ENCODE data around the gene UNC79.

UNC79 gene

DNA sequence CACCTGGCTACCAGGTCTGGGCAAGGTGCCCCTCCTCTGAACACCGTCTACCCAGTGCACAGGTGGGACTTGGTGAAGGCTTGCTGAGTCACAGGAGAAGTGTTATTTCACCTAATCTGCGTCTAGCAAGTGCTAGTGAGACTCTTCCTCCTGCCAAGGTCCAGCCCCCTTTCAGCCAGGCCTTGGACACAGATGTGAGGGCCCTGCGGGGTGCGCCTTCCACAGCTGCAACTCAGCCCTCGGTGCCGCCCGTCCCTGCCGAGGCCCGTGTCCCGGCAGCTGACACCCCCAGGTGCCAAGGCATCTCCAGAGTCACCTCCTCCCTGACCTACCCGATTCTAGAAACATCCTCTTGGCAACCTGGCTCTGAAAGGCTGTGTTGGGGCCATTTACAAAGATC is 302.5 kb downstream of the UNC79 start:
- no peak for DNase-seq

DNA sequence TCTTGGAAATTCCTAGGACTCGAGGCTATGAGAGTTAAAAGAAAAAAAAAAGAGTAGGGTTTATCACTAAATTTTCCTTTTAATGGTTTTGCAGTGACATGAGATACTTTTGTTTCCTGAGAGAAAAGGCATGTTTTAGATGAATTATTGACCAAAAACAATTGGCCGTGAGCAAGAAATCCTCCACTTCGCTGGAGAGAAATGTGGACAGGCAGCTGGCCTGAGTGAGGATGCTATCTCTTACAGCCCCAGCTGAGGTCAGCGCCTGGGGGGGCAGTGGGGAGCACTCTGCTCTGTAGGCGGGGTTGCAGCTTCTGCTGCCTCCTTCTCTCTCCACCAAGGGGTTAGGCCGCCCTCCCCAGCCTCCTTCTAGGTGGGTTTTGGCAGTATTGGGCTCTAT is 302.9 kb downstream of the UNC79 start:
- no peak for DNase-seq

DNA sequence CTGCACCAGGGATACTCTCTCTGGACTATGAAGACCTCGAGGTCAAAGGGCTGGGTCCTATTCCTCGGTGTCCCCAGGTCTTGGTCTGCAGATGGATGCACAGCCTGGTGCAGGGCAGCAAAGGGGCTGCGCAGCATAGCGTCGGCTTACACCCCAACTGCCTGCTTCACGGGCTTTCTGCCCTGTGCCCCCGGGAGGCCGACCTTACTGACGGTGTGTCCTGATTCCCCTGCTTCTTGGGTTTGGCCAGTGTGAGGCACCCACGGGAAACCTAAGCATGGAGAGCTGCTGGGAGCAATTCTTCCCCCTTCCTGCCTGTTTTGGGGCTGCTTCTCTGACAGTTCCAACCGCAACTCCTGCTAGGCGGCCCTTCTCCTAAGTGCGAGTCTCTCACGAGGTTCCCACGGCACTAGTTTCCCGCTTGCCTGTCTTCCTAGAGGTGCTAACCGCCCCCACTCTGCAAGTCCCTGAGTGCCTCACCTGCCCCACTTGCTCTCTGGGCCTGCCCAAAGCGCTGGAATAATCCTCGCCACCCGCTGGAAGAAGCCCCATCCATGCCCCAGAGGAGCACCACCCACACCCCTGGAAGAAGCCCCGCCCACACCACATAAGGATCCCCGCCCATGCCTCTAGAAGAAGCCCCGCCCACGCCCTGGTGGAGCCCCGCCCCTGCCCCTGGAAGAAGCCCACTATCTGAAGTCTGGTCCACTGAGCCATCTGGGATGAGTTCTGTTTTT is 303.5 kb downstream of the UNC79 start:
- no peak for DNase-seq

DNA sequence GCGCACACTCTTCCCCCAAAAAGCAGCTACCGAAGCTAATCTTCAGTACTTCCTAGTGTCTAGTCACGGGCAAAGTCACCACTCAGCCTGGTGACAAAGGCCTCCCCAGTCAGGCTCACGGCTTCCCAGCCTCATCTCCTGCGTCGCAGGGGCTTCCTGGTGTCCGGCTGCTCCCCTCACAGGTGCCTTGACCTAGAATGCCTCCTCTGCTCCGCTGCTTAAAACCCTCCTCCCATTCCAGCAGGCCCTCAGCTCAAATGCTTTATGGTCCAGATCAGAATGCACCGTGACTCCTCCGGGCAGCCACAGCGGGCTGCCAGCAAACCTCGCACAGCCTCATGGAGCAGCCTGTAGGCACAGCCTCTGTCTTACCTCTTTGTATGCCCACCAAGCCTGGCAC is 304.5 kb downstream of the UNC79 start:
- no peak for DNase-seq

DNA sequence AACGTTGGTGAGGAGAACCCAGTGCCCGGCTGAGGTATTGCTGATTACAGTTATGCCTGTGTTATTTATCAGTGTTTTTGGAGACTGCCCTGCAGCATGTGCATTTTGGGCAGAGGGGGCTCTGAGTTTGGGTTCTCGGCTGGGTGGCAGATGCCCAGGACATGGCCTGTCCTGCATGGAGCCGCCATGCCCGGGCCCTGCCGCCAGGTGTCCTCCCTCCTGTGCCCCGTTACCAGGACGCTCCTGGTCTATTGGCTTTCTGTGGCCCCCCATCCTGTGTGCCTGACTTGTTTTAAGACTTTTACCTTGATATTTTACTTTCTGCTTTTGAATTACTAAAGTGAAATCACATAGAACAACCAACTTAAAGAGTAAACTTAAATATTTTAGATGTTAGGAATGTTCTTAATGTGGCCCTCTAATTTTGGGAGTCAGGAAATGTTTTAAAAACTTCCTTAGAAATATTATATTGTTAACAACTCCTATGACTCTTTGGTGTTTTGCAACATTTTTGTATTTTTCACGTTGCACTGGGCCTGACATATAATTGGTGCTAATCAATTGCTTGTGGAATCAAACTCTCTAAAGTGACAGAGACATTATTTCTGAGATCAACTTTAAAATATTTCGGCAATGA is 305.8 kb downstream of the UNC79 start:
- no peak for DNase-seq

GRCh38 chr14:93737634-93738033 is 306.9 kb downstream of the UNC79 start:
- no peak for DNase-seq

DNA sequence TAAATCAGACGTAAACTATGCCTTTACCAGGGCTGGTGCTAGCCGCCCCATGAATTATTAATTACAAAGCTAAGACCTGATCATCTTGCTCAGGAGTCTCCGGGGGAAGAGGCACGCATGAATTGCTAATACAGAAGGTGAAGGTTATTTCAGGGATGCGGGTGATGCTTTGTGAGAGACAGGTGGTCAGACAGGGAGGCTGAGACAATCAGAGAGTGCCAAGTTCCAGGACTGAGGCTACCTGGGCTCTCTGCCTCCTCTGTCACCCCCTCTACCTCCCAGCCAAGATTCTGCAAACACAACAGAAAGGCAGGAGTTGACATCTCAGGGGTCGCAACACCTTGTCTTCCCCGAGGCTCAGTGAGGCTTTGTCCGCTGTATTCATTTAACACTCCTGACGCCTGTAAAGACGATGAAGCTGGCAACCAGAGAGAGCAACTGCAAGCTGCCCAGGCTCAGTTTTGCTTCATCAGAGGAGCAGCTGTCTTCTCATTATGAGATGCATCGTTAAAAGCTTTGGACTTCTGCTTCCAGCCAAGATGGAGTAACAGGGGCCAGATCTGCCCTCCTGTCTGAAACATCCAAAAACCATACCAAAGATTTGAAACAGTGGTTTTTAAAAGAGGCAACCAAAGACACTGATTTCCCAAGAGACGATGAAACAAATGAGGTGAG is 311.0 kb downstream of the UNC79 start:
- no peak for DNase-seq

DNA sequence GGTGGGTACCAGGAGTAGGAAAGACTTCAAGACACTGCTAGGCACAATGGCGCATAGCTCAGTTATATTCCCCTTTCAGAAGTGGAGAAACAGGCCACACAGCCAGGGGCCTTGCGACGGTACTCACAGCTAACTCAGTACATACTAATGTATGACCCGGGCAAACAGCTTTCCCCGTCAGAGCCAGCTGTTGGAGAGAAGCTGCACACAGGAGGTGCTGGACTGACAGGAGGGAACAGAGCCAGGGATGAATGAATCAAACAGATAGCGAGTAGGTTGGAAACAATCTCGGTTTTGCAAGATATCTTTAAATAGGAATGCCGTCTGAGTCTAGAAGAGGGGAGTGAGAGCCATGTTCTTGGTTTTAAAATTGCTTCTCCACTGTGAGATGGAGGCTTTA is 312.0 kb downstream of the UNC79 start:
- DNase-seq: no peak

GRCh38 chr14:93743270-93744060 is 312.7 kb downstream of the UNC79 start:
- DNase-seq: no peak

DNA sequence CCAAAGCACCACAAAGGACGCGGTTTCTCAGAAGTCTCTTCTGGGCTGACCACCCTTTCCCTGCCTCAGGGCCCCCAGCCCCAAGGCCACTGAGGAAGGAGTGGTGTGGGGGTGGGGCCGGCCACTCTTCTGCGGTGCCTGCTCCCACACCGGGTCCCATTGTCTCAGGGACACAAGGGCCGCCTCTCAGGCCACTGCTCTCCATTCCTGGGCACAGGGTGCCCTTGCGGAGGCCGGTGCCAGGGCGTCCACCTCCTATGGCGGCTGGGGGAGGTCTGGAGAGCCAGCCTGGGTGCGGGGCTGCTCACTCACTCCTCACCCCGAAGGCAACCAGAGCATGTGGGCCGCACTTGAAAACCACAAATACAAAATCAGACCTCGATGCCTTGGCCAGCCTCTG is 313.4 kb downstream of the UNC79 start:
- no peak for DNase-seq

DNA sequence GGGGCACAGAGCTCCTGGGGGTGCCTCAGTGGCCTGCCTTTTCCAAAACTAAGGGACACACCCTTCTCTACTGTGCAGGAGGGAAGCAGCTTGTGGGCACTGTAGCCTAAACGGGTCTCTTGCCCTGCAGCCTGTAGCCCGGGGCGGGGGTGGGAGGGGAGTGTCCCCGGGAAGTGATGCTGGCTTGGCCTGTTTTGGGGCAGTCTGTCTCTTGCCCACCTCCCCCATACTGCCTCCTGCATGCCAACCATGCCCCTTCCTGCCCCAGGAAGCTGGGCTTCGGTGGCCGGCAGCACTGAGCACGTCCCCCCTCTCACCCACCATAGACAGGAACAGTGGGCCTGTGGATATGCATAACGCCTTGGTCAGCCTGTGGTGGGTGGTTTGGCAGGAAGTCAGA is 314.1 kb downstream of the UNC79 start:
- DNase-seq: no peak

DNA sequence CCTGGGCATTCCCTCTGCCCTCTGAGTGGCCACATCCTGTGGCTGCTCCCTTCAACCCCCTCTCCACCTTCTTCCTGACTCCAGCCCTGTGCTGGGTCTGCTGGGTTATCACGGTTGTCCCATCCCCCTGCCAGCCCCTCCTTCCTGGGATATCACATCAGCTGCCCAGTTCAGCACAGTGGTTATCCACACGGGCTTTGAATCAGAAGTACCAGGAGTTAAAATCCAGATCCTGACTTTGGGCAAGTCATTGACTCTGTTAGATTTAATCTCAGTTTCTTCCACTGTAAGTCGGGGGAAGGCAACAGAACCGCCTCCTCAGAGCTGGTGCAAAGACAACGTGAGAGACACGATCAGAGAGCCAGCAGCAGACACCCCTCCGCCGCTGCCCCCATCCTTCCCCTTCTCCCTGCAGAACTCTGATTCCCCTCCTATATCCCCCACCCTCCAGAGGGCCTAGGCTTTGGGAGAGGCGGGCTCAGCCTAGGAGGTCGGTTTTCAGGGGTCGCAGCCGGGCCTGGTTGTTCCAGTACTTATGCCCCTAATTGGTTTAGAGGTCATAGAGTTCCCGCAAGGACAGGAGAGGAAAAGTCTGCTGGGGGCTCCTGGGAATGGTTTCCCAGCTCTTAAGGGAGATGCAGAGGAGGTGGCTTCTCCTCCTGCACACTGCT is 315.0 kb downstream of the UNC79 start:
- DNase-seq: no peak

GRCh38 chr14:93747102-93747501 is 316.4 kb downstream of the UNC79 start:
- no peak for DNase-seq

DNA sequence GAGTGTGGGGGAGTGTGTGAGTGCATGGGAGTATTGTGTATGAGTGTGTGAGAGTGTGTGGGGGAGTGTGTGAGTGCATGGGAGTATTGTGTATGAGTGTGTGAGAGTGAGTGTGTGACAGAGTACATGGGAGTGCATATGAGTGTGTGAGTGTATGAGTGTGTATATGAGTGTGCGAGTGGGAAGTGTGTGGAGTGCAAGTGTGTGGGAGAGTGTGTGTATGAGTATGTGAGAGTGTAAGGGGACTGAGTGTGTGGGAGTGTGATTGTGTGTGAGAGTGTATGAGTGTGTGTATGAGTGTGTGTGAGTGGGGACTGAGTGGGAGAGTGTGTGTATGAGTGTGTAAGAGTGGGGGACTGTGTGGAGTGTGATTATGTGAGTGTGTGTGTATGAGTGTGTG is 316.8 kb downstream of the UNC79 start:
- DNase-seq: no peak

GRCh38 chr14:93748208-93749075 is 317.7 kb downstream of the UNC79 start:
- DNase-seq: no peak

- DNase-seq: no peak
These were observed 318.3 kb downstream of the UNC79 start for GRCh38 chr14:93749076-93749420.

DNA sequence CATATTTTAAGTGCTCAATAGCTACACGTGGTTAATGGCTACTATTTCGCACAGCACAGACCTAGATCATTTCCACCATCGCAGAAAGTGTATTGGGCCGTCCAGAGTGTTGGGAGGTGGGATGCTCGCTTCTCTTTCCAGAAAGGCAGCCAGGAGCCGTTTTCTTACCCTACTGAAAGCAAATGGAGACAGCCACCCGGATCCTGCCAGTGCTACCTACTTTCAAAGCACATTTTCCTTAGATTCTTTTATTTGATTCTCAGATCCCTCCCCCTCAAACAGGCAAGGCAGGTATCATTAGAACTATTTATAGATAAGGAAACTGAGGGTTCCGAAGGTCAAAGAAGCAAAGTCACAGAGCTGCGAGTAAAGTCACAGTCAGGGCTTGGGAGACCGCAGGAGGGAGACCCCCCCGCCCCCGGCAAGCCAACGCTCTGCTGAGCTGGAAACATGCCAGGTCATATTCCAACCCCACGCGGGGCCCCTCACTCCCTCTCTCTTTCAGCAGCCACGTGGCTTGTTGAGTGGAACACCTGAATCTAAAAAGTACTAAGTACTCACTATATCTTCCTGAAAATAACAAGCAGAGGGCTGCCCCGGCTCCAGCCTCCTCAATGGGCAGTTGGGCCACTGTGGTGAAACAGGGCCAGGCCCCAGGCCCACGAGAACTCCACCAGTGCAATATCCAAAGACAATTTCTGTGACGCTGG is 321.4 kb downstream of the UNC79 start:
- DNase-seq: no peak

DNA sequence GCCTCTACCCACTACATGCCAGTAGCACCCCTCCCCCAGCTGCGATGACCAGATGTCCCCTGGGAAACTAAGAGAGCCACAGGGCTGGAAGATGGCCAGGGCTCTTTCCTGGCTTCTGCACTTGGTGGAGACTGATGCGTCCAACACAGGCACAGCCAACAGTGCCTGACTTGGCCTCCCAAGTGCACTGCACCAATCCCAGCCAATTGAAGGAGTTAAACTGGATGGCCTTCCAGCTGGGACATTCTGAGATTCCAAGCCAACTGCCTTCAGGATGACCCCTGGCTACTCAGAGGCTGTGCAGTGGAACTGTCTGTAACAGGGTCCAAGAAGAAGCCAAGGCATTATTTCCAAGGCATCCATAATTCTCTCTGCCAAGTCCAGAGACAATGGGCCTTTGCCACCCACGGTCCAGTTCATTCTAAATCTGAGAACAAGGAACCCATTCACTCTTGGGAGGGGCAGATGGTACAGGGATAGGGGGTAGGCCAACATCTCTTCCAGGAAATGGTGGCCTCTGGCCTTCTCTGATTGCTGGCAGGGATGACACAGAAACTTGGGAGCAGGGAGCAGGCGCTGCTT is 322.3 kb downstream of the UNC79 start:
- DNase-seq: no peak

DNA sequence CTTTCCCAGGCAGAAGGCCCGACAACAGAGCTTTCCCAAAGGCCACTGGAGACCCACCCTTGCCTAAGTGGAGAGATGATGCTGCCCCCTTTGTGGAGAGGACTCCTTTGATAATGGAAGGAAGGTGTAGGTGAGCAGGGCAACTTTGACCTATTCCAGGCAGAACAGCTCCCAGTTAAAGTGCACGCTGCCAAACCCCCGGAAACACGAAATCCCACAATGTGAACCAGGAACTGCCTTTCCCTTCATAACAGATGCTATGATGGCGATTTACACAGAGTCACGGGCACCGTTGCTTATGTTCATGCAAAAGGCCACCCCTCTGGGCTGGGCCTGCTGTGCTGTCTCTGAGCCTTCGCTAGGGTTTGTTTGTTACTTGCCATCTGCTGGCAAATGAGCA is 322.9 kb downstream of the UNC79 start:
- DNase-seq: no peak

DNA sequence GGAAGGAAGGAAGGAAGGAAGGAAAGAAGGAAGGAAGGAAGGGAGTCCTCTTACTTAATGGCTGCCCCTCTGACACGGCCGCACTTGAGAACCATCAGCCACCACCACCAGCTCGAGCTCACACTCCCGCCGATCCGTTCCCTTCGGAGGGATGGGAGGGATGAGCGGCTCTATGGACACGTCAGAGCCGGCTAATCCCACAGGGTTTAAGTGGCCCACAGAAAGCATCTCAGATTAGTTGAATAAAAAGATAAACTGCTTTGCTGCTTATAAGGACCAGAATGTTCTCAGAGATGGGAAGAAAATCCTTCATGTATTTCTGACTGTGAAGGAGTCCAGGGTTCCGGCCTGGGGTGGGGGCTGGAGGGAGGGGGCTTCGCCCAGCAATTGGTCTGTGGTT is 326.5 kb downstream of the UNC79 start:
- DNase-seq: no peak
